Activated CD4-positive, CD25-positive, alpha-beta regulatory T cell treated with anti-CD3 and anti-CD28 coated beads, Interleukin-2, amount 50 U/mL, for 16 hours (primary cell): ENCODE results near the gene ATP8B3.

Experiments
- DNase-seq: peaks from one replicate; pipeline ENCODE4 v3.0.0-alpha.2; 2020; ENCODE audit warnings: low read depth, low spot score

The ATP8B3 gene

GRCh38 chr19:1850809-1851653 lies 39.0 kb upstream of the ATP8B3 start:
- no peak for DNase-seq

GRCh38 chr19:1849886-1850398 lies 37.9 kb upstream of the ATP8B3 start:
- no peak for DNase-seq

GRCh38 chr19:1849132-1849474 lies 37.0 kb upstream of the ATP8B3 start:
- DNase-seq, result no peak

- peak; percentile 99 for DNase-seq
Observed at GRCh38 chr19:1848399-1849131, 36.5 kb upstream of the ATP8B3 start, which contains the start of gene REXO1. REXO1 (minus strand) TSS chr19:1848483; CDS start chr19:1848358, 125 bp downstream.

DNA sequence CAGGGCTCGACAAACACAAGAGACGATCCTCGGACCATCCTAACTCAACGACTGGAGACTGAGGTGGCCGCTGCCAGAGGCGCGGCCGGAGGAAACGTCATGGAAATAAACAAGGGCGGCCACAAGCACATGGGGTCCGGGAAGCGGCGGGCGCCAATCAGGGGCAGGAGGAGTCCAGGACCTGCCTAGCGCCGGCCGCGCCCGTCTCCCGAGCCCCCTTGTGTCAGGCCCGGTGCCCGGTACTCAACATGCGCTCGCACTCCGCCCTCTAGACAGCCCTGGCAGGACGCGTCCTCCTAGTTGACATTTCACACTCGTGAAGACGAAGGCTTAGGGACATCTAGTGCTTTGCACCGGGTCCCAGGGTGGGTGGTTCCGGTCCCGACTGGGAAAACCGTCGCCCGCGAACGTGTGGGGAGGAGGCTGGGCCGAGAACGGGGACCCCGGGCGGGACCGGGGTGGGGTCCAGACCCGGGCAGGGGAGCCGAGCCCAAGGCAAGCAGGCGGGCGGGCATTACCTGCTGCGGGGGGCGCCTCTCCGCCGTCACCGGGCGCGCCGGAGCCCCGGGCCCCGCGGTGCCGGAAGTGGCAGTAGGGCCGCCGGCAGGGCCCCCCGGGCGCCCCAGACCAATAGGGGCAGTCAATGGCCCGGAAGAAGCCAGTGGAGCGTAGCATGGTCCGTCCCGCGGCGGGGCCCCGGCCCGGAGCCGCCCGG lies 35.8 kb upstream of the ATP8B3 start:
- DNase-seq, result no peak

DNA sequence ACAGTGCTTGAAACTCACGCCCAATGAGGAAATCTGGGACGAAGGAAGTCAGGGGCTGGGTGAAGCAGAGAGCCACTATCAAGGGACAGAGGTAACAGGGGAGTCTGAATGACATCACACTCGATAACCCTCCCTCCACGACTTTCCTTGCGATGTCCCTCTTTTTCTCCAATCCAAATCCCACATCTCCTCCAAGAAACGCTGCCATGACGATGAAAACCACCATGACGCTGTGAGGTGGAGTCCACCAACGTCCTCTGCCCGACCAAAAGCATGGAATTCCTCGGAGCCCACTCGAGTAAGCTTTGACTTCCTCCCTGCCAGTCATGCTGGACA lies 35.2 kb upstream of the ATP8B3 start:
- no peak for DNase-seq

- DNase-seq, result no peak
Observed at GRCh38 chr19:1846517-1847204, 34.6 kb upstream of the ATP8B3 start.

DNA sequence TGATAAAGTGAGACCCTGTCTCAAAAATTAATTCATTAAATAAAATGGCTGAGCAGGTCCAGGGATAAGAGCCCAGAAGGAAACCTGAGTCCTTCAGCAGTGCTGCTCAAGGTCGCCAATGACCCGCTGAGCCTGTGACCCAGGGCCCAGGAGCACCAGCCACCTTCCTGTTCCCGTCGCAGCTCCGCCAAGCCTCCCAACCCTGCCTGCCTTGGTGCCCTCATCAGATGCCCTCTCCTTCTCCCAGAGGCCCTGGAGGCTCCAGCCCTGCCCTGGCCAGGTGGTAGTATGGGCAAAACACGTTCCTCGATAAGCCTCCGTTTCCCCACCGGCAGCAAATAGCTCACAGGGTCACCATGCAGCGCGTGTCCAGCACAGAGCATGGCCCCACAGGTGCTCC lies 33.6 kb upstream of the ATP8B3 start:
- DNase-seq, result no peak

DNA sequence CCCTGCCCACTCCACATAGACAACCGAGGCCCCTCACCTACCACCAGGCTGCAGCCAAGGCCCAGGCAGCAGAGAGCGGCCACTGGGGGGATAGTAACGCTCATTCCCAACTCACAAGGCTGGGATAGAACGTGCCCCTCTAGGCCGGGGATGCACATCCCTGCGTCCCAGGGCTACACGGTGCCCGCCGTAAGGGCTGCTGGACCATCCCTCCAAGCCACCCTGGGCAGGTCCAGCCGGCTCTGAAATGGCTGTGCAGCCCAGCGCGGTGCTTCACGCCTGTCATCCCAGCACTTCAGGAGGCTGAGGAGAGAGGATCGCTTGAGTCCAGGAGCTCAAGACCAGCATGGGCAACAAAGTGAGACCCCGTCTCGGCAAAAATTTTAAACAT lies 33.0 kb upstream of the ATP8B3 start:
- DNase-seq, result no peak

GRCh38 chr19:1844513-1845124 lies 32.5 kb upstream of the ATP8B3 start:
- no peak for DNase-seq

- DNase-seq, result no peak
Observed at GRCh38 chr19:1843646-1844394, 31.7 kb upstream of the ATP8B3 start.

GRCh38 chr19:1843116-1843515 lies 31.0 kb upstream of the ATP8B3 start:
- no peak for DNase-seq

DNA sequence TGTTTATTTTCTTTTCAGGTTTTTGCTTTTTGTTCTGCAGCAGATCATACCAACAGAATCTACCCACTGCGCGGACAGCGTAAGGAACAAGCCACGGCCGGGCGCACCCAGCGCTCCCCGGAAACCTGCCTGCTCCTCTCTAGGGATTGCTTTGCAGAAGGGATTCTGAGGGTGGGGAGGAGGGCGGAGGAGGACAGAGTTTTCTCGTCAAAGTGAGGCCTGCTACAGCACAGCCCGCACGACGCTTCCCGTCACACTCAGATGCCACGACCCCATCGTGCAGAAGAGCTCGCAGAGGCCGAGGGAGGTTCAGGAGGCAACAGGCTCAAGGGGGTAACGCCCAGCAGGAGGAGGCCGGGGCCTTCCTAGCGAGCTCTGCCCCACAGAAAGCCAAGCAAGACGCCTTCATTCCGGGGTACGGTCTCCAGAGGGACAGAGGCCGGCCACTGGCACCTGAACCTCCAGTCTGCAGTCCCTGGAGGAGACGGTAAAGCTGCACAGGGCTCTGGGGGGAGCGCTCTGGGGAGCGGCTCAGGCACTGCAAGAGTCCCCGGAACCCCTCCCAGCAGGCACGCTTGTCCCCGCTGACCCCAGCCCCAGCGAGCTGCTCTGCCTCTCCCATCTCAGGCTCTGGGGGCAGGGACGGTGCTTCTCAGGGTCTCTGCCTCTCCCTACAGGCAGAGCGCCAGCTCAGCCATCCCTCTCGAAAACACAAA lies 29.3 kb upstream of the ATP8B3 start:
- DNase-seq, result no peak

- no peak for DNase-seq
Observed at GRCh38 chr19:1840541-1841115, 28.6 kb upstream of the ATP8B3 start.

DNA sequence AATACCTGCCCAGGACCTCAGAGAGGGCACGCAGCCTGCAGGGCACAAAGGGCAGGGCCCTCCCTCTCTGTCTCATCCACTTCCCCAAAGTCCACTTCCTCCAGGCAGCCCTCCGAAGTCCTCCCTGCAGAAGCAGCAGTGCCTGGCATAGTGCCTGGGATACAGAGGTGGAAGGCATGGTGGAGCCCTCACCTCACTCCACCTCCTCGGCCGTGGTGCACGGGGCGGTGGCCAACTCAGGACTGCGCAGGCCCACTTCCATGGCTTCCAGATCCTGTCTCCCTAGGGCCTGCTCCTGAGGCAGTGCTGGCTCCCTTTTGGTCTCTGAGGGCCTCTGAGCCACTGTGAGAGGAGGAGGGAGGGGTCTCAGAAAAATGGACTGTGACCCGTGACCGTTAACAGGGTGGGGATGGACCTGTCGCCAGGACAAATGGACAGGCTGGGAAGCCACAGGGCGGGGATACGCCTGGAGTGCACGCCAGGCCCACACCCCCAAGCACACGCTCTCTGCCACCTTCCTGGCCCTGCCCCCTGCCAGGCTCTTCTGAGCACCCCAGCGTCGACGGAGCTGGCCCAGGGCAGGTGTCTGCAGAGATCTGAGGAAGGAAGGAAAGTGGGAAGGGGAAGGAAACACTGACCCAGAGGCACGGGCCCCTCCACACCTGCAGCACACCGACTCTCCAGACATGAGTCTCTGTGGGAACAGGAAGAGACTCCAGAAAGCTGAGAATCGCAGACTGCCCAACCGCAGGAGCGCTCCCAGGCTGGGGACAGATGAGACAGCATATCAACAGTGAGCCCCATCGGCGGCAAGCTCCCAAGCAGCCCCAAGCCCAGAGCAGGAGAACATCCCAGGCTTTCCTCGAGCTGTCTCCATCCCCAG lies 27.8 kb upstream of the ATP8B3 start:
- no peak for DNase-seq

GRCh38 chr19:1837625-1838105 lies 25.6 kb upstream of the ATP8B3 start:
- DNase-seq, result peak; percentile 26

DNA sequence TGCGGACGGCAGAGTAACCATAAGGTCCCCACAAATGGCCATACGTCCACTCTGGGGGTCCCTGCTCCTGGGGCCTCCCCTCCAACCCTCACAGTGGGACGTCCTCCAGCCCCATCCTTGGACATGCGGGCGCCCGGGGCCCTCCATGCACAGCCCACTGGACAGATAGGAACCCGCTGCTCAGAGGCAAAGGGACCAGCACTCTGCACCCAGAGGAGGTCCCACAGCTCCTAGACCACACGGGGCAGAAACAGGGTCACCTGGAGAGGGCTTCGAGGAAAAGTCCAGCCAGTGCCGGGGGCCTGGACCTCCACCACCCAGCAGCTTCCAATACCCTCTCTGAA lies 25.1 kb upstream of the ATP8B3 start:
- no peak for DNase-seq

- no peak for DNase-seq
Observed at GRCh38 chr19:1836458-1837221, 24.6 kb upstream of the ATP8B3 start.
